Measurements from ENCODE around the gene CLDN20.

DNA sequence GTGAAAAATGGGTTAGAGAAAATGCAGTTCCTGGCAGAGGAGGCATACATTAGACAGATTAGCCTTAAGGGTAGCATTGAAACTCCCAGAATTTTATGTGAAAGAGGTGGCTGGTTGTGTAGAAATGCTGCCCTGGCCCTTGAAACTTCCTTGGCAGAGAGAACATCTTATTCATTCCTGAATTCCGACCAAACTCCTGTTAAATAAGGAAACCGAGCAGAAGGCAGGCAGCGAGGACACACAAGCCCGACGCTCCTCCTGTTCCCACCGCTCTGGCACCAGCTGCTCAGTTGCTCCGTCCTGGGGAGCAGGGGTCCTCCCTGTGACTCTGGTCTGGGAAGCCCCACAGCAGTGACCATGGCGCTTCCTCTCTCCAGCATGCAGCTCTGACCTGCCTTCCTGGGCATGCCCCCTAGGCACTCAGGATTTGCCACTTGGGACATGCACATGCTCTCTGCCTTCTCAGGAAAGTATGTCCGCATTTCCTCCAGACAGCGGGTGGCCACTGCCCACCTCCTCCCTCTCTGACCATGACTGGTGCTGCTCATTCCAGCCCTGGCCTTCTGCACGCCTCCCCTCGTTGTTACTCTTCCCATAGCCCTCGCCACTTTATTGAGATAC lies 35.2 kb upstream of the CLDN20 start:
- TF ChIP-seq, protein P1, sequence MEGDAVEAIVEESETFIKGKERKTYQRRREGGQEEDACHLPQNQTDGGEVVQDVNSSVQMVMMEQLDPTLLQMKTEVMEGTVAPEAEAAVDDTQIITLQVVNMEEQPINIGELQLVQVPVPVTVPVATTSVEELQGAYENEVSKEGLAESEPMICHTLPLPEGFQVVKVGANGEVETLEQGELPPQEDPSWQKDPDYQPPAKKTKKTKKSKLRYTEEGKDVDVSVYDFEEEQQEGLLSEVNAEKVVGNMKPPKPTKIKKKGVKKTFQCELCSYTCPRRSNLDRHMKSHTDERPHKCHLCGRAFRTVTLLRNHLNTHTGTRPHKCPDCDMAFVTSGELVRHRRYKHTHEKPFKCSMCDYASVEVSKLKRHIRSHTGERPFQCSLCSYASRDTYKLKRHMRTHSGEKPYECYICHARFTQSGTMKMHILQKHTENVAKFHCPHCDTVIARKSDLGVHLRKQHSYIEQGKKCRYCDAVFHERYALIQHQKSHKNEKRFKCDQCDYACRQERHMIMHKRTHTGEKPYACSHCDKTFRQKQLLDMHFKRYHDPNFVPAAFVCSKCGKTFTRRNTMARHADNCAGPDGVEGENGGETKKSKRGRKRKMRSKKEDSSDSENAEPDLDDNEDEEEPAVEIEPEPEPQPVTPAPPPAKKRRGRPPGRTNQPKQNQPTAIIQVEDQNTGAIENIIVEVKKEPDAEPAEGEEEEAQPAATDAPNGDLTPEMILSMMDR (IDR thresholded peaks at IDR 0.05; ENCODE audit: low read depth, low read length), result no peak
- TF ChIP-seq EZH2phosphoT487 (IDR thresholded peaks at IDR 0.05; ENCODE audit: low read depth), result no peak

All from OCI-LY3 (cell line).